CD4-positive, alpha-beta T cell treated with Interleukin-15 for 4 hours (primary cell): ENCODE measurements around the gene WDFY2.
A peak's percentile ranks its signal among the peaks of the same experiment; 100 is the strongest.

Experiments used
- DNase-seq: peaks from one replicate; pipeline ENCODE4 v3.0.0-alpha.2; 2020; ENCODE audit warnings: low spot score

Gene WDFY2

DNA sequence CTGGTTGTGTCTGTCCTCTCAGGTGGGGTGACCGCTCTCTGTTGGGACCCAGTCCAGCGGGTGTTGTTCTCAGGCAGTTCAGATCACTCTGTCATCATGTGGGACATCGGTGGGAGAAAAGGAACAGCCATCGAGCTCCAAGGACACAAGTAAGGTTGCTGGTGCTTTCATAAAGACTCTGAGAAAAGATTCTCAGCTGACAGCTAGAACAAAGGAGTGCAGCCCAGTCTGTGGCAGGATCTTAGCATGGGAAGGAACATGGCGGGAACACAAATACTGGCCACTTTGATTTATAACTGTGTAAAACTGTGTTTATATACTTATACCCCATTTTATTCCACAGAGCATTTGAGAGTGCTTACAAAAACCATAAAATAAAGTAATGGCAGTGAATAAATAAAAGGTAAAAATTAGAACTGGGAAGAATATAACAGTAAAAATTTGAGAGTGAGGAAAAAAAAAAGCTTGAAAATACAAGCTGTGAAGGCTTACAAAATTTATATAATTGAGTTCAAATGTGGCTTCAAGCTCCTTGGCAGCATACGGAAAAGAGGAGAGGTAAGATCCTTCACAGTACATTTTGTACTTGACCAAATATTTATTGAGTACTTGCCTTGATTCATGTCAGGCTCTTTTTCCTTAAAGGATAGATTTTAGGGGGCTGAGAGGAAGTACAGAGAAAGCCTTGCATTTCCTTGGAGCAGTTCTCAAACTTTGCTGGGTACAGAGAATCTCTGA lies 154.9 kb downstream of the WDFY2 start:
- no peak for DNase-seq

- DNase-seq = no peak
Observed at GRCh38 chr13:51740698-51741097, 156.4 kb downstream of the WDFY2 start.

DNA sequence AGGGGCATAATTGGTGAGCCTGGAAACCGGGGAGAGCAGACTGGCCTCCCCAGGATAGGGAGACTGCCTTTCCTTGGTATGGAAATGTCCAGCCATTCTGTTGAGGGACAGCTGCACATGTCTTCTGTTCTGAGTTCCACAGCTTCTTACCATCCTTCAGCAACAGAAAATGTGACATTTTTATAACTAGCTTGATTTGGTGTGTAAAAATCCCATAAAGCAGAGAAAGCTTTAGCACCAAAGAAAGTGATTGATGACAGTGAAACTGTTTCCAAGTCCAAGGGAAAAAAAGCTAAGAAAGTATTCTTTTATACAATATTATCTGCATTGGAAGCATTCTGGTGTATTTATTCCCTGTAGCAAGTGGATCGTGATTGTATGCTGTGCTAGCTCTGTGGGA lies 157.8 kb downstream of the WDFY2 start:
- DNase-seq = no peak

DNA sequence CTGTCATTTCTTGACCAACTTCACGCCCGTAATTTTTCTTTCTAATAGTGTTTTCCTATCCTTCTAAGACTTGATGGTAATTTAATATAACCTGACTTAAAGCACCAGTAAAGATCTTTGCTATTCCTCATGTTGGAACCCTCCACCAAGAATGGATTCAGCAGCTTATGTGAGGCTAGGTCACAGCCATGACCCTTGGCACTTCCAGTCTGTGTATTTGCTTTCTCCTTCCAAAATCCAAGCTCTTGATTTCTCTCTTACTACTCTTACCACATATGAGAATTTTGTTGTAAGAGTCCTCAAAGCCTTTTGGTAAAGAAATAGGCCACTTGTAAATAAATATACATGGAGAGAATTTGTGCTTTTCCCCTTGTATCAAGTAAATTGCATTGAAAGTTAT lies 158.3 kb downstream of the WDFY2 start:
- DNase-seq = no peak

- no peak for DNase-seq
Observed at GRCh38 chr13:51745243-51745642, 161.0 kb downstream of the WDFY2 start.

GRCh38 chr13:51746802-51747201 lies 162.5 kb downstream of the WDFY2 start:
- no peak for DNase-seq

DNA sequence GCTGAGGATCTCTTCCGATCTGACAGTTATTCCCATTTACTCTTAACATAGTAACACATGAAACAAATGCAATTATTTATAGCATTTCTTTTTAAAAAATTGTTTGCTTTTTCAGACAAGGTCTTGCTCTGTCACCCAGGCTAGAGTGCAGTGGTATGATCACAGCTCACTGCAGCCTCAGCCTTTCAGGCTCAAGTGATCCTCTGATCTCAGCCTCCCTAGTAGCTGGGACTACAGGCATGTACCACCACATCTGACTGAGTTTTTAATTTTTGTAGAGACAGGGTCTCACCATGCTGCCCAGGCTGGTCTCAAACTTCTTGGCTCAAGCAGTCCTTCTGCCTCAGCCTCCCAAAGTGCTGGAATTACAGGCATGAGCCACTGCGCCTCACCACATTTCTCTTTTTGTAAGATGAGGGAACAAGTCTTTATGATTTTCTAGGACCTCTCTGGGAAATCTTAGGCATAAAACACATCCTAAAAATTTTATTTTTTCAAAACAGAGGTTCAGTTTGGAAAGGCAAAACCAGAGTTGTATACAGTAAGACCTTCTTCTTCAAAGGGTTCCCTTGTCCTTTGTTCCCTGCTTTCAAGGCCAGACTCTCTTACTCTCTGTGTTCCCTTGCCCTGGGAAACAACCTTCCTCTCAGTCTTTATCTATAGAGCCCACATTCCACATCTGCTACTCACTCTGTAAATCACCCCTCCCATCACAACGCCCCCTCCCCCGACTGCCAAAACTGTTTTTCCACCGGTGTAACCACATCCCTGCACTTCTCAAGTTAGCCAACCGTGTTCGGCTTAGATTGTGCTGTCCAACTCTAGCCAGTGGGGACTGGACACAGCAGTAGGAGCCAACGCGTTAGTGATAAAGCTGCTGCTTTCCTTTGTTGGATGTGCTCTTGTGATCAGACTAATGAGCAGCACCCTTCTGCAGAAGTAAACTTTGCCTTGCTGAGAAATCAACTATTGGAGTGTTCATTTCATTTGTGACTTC lies 163.5 kb downstream of the WDFY2 start:
- no peak for DNase-seq

DNA sequence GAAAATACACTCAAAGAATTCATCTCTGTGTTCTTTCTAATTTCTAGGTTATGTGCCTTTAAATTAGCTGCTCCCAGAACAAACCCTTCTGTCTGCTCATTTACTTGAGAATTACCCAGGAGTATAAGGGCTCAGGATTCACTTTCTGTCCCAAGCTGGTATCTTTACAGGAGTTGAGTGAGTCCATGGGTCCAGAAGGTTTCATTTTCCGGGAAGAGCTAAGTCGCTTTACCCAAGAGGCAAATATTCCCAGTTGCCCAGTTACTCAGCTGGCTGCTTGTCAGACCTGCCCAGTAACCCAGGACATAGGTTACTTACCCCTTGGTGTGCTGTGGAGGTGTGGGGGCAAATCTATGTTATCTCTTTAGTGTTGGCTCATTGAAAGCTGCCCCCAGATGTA lies 172.4 kb downstream of the WDFY2 start:
- DNase-seq = no peak

DNA sequence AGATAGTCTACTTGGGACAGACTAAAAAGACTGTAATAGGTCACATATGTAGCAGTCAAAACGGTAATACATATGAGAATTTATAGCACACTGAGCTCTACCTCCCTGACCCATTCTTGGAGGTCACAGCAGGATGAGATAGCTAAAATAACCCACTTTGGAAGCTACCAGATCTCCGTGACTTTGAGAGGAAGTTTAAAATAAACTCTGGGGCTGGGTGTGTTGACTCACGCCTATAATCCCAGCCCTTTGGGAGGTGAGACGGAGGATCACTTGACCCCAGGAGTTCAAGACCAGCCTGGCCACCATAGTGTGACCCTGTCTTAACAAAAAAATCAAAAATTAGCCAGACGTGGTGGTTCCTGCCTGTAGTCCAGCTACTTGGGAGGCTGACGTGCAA lies 174.4 kb downstream of the WDFY2 start:
- DNase-seq = no peak

DNA sequence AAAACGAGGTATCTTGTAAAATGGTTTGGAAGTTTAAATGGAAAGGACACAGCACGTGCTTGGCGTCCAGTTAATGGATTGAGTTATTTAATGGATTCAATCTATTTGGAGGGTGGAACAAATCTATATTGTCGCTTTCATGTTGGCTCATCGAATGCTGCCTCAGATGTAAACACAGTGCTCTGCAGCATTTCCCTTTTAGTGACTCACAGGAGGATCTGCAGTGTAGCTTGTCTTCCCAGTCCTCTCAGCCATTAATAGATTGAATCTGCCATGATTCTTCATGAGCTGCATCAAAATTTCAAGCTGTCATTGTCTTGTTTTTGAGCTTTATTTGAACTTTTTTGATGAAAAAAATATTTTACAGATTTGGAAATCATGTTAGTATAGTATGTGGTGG lies 175.0 kb downstream of the WDFY2 start:
- DNase-seq = no peak

GRCh38 chr13:51760592-51760991 lies 176.3 kb downstream of the WDFY2 start:
- no peak for DNase-seq

GRCh38 chr13:51761643-51762350 lies 177.5 kb downstream of the WDFY2 start:
- DNase-seq = no peak

- no peak for DNase-seq
Observed at GRCh38 chr13:51763486-51763885, 179.2 kb downstream of the WDFY2 start.

GRCh38 chr13:51764184-51765141 lies 180.2 kb downstream of the WDFY2 start:
- DNase-seq = peak; percentile 65

GRCh38 chr13:51765142-51765515 lies 180.9 kb downstream of the WDFY2 start:
- DNase-seq = no peak

GRCh38 chr13:51767100-51767499 lies 182.8 kb downstream of the WDFY2 start:
- no peak for DNase-seq

DNA sequence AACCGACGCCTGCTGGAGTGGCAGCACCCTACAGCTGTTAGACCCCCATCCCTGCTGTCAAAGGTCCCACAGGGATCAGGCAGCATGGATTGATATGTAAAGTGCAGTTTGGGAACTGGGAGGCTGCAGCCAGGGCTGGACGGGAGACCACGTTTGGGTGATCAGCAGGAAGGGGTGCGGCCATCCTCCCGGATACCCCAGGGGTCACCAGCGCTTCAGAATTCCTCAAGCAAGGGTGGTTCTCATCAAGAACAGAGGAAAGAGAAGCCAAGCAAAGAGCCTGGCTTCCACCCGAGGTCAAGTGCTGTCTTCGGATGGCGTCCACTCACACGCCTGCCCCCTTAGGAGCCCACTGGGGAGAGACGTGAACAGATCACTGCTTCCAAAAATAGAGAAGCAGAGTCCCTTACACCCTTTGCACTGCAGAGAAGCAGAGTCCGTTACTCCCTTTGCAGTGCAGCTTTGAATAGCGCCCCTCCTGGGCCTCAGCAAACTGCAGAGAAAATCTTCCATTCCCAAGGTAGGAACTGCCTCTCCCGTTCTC lies 184.2 kb downstream of the WDFY2 start:
- DNase-seq = no peak

GRCh38 chr13:51768976-51769375 lies 184.7 kb downstream of the WDFY2 start:
- DNase-seq = no peak

GRCh38 chr13:51769455-51770127 lies 185.3 kb downstream of the WDFY2 start:
- no peak for DNase-seq

DNA sequence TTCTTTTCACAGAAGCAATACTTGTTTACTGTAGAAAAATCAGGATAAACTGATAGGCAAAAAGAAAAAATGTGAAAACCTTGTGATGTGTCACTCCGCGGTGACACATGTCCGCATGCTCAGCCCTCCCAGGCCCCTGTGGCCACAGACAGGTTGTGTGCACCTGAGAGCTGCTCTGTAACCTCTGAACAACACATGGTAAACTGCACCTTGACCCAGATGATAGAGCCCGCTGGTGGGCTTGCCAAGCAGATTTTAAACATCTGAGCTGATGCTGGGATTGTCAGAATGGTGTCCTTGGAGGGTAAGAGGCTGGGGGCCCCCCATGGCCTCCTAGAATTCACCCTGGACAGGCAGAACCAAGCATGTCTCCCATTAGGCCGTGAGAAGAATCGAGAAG lies 185.9 kb downstream of the WDFY2 start:
- DNase-seq = no peak
